HG03460 (cell line): ENCODE measurements around the gene CYTL1.
"Not testable (repeated sequence)": the region's sequence is repeated elsewhere in the genome, so short reads cannot be mapped to it uniquely, and the experiment has no call there.

ENCODE experiments used
- ATAC-seq: cut with Tn5 transposase; IDR thresholded peaks from one replicate; pipeline ENCODE4 v1.9.1; 2021; ENCODE audit not compliant: unreplicated experiment

The CYTL1 gene

DNA sequence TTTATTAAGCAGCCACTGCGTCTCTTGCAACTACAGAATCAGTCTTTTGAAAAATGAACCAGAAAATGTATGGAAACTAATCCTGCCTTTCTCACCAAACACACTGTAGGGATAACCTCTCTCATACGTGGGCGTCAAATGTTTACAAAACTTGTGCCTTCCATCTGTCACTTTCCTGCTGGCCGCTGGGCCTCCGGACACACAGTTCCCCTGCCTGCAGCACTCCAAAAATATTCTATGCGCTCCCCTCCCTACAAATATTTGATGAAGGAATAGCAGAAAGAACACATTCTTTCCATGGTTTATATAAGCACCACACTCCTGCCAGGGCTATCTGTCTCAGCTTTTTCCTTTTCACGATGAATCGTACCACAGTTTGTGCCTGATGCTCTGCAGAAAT, 14.9 kb upstream of the CYTL1 start:
- ATAC-seq = no peak

DNA sequence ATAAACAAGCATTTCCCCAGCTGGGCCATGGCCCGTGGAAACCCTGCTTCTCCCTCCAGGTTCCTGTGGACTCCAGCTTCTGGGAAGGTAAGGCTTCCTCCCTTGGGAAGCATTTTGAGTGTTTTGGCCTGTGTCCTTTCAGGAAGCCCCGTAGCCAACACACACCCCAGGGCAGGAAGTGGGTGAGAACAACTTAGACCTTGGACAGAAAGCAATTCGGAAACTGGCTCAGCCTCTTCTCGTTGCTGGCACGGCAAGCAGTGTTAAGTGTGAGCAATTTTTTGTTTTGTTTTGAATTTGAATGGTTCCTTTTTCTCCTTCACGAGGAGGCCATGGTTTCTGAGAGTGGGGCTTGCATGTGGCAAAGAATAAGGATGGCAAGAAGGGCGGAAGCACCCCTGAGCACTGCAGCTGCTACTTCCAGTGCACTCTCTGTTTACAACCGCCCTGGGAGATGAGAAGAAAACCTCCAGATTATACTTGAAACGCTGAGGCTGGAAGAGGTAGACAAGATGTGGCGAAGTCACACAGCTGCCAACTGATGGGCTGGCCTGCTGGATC, 14.1 kb upstream of the CYTL1 start:
- no peak for ATAC-seq

DNA sequence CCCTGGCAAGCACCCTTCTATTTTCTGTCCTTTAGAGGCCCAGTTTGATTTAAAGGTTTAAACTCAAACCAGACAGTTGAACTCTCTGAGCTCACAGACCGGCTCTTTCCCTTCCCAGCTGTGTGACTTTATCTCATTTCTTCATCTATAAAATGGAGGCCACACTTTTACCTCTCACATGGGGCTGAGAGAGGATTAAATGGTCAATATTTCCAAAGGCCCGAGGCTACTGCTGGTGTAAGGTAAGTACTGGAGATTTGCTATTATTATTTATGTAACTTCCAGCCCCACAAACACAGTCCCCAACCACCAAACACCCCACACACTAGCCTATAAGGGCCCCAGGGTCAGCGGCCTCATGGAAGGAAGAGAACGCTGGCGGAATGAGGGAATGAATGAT, 13.6 kb upstream of the CYTL1 start:
- no peak for ATAC-seq

DNA sequence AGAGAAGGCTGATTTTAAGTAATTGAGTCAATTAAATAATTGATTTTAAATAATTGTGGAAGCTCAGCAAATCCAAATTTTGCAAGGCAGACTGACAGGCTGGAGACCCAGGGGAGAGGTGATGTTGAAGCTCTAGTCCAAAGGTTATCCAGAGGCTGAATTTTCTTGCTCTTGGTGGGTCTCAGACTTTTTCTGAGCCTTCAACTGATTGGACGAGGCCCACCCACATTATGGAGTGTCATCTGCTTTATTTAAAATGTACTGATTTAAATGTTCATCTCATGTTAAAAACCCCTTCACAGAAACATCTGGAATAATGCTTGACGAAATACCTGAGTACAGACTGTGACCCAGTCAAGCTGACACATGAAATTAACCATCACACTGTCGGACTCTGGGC, 11.7 kb upstream of the CYTL1 start:
- ATAC-seq = no peak

DNA sequence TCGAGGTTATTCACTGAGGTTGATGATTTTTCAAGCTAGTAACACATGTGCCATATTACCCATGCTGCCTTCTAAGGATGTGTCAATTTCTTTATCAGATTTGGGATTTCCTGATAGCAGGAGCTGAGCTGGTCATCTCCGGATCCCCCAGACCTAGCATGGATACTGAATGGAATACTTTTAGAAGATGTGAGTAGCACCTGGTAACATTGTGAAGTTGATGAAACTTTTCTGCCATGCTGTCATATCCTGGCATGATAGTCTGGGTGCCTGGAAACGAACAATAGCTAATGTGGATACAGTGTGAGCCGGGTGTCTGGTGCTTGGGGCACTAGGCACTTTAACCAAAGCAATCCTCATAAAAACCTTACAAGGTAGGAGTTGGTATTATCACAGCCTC, 11.0 kb upstream of the CYTL1 start:
- ATAC-seq = no peak

DNA sequence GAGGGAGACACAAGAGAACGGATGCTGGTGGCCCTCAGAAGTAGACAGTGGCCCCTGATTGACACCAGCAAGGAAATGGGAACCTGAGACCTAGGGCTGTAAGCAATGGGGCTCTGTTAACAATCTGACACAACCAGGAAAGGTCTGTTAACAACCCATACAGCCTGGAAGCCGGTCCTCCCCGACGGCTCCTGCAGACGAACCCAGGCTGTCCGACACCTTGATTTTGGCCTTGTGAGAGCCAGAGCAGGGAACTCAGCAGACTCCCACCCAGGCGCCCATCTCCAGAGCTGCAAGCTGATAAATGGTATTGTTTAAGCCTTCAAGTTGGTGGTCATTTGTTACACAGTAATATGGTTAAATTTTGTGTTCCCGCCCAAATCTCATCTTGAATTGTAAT, 10.2 kb upstream of the CYTL1 start:
- ATAC-seq = no peak

DNA sequence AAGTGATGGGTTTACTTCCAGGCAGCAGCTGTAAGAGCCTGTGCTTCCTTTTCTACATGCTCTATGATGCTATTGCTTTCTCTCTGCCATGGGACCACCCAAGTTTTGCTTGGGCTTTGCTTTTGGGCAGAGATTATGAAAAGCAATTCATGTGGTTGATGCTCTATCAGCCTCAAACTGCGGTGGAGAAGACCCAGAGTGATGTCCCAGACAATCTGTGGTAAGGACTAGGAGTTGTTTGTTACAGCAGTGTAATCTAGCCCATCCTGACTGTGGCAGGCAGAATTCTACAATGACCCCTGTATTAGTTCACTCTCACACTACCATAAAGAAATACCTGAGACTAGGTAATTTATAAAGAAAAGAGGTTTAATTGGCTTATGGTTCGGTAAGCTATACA, 9.2 kb upstream of the CYTL1 start:
- no peak for ATAC-seq

DNA sequence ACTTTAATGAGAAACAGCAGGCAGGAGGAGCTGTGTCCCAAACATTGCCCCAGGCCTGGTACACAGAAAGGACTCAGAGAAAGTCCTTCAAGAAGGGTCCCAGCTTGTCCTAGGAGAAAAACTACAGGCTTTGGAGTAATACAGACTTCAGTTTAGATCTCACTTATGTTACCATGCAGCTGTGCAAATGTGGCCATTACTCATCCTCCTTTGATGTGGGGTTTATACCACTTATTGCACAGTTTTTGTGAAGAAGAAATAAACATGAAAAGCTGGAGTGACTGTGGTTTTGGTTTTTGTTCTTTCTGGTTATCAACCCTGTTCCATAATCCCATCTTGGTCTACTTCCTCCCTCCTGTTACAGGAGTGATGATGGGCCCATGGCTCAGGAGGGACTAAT, 8.1 kb upstream of the CYTL1 start:
- no peak for ATAC-seq

DNA sequence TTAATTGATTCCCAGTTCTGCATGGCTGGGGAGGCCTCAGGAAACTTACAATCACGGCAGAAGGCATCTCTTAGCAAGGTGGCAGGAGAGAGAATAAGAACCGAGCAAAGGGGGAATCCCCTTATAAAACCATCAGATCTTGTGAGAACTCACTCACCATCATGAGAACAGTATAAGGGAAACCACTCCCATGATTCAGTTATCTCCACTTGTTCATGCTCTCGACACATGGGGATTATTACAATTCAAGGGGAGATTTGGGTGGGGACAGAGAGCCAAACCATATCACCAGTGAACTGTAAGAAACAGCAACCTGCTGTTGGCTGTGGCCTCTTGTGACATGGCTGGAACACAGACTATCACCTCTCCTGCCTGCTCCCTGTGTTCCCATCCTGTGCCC, 7.1 kb upstream of the CYTL1 start:
- ATAC-seq = no peak

DNA sequence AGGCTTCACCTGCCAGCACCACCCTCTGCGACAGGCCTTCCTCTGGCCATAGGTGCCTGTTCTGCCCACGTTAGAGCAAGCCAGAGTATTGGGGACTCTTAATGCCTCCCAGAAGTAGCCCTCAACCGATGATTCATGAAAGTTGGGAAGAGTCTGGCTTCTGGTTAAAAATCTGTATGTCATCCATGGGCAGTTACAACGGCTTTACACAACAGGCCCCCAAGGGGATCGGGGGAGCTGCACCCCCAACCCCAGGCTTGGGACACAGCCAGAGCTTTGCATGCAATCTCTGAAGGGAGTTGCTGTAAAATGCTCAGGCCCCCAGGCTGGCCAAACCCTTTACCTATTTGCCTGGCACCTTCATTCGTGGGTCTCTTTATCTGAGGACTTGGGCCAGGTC, 5.4 kb upstream of the CYTL1 start:
- no peak for ATAC-seq

DNA sequence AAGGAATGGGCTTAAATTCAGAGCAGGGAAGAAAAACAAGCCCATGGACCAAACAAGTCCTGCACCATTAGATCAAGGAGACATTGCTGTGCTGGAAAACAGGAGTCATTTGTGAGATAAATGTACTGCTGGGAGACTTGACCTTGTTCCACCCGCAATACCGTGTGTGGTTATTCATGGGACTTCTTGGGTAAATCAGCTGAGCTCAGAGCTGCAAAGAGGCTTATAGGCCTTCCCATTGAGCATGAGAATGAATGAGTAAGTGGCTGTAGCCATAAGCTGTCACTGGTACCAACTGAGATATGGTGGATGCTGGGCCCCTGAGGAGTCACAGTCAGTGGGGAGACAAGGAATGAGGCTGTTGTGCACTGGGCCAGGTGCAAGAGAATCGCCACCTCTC, 2.3 kb upstream of the CYTL1 start:
- no peak for ATAC-seq

DNA sequence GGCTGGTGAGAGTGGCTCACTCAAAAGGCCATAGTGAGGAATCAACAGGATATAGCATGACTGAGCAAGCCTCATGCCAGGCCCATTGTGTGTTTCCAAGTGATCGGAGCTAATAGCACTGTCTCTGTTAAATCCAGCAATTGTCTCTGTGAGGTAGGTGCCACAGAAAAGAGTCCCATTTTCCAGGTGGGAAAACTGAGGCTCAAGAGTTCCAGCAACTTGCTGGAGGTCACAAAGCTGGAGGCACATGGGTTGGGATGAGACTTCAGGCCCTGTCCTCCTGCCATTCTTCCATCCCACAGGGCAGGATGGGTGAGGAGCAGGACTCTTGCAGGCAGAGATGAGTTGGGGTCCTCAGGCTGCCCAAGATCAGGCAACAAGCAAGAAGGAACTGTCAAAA, 1.1 kb upstream of the CYTL1 start:
- no peak for ATAC-seq

DNA sequence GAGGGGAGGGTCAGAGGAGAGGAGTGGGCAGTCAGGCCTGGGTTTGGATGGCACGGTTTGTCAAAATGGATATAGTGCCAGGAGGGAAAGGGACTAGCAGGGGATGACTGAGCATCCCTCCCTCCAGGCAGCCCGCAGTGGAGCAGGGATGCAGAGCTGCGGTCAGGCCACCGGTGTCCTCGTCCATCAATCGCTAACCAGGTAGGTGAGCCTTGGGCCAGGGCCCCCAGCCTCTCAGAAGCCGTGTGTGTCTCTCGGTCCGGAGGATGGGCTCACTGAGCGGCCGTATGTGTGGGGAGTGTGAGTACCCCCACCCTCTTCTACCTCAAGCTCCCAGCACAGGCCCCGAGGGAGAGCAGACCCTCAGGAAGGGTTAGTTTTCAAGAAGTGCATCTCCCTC, 538 bp upstream of the CYTL1 start:
- ATAC-seq = no peak

DNA sequence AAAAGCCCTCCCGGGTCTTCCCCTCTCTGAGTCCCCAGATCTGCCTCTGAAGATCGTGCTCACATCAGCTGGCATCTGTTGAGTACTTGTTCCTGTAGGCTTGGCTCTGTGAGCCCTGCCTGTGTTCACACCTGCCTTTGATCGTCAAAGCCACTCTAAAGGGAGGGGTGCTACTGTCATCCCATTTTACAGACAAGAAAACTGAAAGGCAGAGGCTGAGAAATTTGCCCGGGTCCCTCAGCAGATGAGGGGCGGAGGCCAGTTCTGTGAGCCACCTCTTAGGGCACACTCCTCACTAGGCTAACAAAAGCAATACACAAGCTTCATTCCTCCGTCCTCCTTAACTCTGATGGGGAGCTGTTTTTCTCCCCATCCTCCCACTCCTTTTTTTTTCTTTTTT, 655 bp downstream of the CYTL1 start:
- no peak for ATAC-seq

DNA sequence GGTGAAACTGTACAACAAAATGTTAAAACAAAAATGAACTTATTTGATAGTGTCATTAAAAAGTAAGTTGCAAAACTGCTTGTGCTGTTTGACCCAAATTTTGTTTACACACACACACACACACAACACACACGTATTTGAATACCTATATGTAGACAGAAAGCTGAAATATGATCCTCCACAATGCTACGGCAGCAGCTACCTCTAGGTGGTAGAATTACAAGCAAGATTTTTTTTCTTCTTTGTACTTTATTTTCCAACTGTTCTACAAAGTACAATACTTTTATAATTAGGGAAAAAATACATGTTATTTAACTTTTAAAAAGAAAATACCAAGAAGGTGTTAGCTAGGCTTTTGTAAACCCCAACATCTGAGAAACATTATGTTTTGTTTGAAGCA, 1.2 kb downstream of the CYTL1 start:
- ATAC-seq = no peak

DNA sequence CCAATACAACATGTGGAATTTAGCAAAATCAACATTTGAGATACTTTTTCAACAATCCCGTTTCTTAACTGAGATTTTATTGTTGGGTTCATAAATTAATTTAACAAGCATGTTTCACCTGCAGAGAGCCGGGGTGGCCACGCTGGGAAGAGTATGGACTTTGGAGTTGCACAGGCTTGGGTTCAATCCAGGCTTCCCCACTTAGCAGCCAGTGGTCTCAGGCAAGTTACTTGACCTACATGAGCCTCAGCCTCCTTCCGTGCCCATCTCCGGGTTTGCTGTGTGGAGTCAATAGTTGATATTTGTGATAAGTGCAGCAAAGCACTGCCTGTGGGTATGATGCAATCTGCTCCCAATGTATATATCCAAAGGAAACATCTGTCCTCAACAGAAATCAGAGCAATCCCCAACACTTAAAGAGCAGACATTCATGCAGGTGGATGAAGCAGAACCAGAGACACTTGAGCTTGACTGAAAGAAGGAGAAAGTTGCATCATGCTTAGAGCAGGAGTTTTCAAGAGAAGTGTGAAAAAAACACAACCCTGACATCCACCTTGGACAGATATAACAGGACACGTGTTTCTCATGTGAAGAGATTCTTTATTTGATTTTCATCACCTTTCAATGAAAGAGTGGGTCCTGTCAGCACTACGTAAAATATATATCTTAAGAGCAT, 5.1 kb downstream of the CYTL1 start:
- ATAC-seq = no peak

DNA sequence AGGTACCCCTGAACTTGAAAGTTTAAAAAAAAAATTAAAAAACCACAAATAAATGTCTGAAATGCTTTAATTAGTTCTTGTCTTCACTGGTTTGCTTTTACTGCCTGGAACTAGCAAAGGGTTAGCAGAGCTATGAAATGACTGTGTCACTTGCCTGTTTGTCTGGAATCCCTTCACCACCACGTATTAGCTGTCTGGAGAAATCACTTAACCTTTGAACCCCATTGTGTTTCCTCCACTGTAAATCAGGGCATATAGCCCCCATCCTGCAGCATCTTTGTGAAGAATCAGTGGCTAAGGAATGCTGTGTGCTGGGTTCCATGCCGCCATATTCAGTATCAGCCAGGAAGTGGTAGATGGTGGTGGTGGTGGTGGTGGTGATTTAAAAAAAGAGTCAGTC, 6.3 kb downstream of the CYTL1 start:
- ATAC-seq = no peak

DNA sequence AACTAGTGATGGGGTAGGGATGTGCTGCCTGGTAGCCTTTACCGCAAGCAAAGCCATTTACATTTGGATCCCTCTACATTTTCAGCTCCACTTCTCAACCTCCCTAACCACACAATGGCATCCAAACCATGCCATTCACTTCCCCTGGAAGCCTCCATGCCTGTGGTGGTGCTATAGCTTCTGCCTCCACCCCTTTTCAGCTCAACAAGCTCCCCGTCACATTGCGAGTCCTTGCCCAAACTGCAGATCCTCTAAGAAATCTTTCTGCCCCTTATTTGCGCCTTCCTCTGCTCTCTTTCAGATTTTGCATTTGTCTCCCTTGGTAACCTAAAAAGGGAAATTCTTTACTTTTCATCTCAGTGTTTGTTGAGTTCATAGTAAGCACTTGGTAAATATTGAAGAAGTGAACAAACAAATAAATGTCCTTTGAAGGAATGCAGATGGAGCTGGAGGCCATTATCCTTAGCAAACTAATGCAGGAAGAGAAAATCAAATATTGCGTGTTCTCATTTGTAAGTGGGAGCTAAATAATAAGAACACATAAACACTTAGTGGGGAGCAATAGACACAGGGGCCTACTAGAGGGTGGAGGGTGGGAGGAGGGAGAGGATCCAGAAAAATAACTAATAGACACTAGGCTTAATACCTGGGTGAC, 6.9 kb downstream of the CYTL1 start:
- no peak for ATAC-seq

DNA sequence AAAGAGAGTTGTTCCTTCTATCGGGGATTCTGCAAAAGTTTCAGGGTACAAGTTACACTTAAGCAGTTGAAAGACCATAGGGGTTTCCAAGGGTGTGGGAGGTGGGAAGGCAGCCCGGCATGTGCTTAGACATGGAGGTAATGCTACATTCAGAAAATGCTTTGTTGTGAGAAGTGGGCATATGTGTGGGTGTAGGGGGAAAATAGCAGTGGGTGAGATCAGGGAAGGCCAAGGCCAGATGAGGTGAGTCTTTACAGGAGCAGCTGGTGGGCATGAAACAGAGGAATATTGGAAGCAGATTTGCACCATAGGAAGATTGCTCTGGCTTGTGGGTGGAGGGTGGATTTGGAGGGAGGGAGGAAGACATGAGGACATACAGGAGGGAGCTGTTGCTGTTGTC, 8.3 kb downstream of the CYTL1 start:
- no peak for ATAC-seq

DNA sequence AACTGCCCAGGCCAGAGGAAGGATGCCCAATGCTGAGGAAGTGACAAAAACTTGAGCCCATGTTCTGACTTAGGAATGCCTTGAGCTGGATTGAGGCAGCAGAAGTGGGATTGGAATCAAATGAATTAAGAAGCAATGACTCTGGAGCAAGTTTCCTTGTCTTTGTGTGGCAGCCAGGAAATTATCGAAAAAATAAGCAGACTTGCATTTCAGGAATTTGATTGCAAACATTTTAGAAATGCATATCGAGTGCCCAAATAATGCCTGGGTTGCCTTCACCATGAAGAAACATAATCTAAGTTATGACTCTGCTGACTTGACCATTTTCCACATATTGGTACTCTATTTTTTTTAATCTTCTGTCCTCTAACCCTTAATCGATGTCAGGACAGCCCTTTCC, 9.5 kb downstream of the CYTL1 start:
- no peak for ATAC-seq

DNA sequence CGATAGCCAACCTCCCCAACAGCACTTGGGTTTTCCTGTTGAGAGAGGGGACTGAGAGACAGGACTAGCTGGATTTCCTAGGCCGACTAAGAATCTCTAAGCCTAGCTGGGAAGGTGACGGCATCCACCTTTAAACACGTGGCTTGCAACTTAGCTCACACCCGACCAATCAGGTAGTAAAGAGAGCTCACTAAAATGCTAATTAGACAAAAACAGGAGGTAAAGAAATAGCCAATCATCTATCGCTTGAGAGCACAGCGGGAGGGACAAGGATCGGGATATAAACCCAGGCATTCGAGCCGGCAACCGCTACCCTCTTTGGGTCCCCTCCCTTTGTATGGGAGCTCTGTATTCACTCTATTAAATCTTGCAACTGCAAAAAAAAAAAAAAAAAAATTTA, 12.3 kb downstream of the CYTL1 start:
- ATAC-seq = not testable (repeated sequence)

DNA sequence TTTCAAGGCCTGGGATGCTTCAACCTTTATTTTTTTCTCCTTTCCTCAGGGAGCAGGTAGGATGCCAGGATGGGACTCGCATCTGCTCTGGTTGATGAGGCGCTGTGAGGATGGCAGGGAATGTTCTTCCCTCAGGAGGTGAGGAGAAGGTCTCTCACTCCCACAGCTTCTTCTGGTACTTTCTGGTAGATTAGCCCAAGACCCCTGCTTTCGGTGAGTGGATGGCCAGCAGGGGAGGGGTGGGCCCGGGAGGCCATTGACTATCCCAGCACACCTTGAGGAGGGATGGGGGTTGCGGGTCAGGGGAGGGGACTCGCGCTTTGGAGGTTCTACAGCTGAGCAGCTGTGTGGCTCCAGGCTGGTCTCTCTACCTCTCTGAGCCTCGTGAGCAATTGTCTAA, 14.8 kb downstream of the CYTL1 start:
- ATAC-seq = no peak

DNA sequence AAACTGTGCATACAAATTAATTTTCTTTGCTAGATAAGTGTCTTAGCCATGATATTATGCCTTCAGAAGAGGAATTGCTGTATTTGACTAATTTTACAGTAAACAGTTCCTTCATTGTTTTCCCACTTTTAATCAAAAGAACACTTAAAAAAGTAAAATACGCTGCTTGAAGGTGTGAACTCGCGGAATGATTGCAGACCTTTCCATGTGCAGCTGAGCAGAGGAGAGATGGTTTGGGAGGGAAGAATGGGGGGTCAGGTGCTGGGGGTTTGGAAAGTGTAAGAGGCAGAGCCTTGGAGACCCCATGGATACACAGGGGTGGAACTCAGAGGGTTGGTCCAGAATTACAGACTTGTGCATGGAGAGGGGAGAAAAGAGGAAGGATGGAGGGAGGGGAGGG, 15.3 kb downstream of the CYTL1 start:
- ATAC-seq = no peak
